HG03439 (cell line): Measurements from ENCODE around the gene ANKS6.

ENCODE experiments used
- ATAC-seq: cut with Tn5 transposase; IDR thresholded peaks from one replicate; pipeline ENCODE4 v1.9.1; 2021; ENCODE audit warnings: mild to moderate bottlenecking, moderate library complexity; ENCODE audit not compliant: unreplicated experiment

ANKS6 gene

DNA sequence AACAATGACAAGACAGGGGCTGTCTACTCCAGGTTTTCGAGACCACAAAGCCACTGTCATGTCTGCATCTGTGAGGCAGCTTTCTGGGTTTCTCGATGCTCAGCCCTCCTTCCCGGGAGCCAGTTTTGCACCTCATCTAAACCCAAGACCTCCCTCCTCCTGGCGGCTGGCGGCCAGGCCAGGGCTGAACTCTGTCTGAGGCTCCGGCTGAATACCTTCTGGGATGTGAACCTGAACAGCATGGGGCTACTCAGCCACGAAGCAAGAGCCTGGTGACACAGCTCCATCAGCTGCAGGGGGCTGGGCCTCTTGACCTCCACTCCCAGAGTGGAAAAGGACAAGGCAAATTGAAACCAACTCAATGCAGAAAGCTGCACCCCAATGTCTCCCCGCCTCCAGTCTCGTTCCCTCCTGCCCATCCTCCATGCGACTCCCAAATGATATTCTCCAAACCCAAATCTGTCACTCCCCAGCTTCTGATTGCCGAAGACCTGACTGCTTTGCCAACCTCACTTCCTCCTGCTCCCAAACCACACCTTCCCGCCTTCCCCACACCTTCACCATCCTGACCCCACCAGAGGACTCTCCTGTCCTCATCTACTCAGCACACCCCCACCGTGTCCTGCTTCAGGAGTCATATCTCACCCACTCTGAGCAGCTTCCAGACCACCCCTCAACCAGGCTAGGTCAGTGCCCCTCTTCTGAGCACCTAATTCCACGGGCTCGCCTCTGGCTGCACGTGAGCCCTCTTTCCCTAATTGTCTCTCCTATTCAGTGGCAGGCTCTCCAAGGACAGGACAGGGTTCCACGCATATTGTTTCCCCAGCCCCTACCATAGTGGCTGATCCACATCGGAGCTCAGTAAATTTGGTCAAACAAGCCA lies 4.5 kb downstream of the ANKS6 start:
- ATAC-seq = no peak

- ATAC-seq = peak; percentile 69
Observed at GRCh38 chr9:98790842-98791607, 5.3 kb downstream of the ANKS6 start.

- ATAC-seq = no peak
Observed at GRCh38 chr9:98790134-98790841, 6.1 kb downstream of the ANKS6 start.

- no peak for ATAC-seq
Observed at GRCh38 chr9:98789483-98790133, 6.7 kb downstream of the ANKS6 start.

DNA sequence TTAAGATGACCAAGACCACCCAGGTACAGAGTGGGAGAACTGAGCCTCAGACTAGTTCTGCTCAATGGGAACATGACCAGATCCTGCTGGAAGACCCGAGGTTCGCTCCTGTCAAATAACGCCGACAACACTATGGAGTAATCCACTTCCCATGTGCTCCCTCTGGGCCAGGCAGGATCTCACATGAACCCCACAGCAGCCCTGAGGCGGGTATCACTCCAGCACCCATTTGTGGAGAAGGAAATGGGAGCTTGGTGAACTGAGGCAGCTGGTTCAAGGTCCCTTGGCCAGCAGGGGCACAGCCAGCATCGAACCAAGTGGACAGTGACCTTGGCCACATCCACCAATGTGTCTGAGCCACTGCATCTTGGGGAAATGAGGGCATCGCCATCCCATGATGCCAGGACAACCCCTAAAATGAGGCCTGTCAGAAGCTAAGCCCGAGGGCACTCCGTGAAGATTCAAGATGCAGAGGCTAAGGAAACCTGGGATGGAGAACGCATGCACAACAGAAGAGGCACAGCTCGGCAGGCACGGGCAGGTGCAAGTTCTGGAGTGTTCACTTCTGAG lies 8.5 kb downstream of the ANKS6 start:
- ATAC-seq = no peak

GRCh38 chr9:98786750-98787510 lies 9.4 kb downstream of the ANKS6 start:
- ATAC-seq = no peak

DNA sequence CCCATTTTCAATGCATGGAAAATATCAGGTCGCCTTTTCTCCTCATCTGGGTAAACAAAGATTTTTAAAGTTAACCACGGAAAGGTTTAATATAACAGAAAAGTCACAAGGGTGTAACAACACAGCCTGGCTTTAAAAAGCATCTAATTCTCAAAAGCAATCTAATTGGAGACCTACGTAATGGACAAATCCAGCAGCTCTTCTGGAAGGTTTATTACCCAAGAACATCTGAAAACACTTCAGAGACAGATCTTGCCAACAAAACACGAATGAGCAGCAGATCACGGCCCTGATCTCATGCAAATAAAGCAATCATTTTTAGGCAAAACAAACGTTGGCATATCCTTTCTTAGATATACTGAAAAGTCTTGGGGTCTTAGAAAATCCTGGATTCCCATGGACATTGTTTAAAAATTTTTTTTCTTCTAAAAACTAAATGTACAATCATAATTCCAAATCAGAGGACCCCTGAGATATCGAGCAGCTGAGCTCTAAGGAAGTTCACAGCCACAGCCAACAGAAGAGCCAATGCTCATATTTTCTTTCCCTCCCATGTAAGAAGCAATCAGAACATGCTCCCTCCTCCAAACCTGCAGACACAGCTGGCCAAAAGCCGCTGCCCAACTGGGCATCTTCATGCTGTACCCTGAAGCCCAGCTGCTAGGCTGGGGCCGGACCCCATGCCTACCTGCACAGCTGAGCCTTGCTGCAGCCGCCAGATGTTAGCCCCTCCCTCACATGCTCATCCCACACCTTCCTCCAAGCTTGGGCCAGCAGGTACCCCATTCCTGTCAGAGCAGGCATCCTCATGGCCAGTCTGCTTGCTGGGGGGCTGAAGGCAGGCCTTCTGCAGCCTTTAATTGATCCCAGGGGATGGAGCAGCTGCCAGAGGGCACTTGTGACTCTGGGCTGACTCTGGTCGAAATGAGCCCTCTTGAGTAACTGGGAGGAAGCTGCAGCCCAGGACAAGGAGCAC lies 11.2 kb downstream of the ANKS6 start:
- no peak for ATAC-seq

- no peak for ATAC-seq
Observed at GRCh38 chr9:98783518-98784226, 12.7 kb downstream of the ANKS6 start.

- no peak for ATAC-seq
Observed at GRCh38 chr9:98781588-98782383, 14.6 kb downstream of the ANKS6 start.

- ATAC-seq = no peak
Observed at GRCh38 chr9:98780059-98780749, 16.2 kb downstream of the ANKS6 start.

DNA sequence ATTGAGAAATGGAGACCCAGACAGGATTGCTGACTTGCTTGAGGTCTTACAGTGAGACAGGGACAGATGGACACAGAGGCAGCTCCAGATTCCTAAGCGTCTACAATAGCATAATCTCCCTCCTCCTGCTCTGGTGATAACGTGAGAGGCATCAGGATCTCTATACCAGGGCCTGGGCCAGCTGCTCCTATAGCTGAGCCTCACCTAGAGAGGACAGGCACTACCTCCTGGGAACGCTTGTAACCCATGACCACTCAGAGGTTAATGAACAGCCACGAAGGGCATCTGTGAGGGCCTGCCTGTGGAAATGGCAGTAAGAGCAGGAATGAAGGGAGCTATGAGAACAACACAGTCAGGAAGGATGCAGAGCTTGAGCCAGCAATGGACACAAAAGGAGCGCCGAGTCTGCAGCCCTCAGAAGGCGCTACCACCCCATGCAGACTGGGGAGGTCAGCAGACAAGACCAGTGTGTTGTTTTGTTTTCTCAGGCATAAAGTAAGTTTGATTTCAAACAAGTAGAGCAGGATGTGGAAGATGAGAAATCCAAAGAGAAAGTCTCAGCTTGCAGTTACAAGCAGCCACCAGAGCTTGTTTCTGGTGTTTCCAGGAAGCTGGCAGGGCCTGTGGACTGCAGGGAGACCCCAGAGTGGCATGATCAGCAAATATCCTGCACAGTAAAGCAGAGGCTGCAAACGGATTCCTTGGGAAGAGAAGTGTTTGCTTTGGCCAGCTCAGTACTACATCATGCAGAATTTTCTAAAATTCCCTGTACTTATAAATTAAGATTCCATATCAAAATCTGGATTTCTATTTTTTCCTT lies 17.4 kb downstream of the ANKS6 start:
- no peak for ATAC-seq

GRCh38 chr9:98778251-98778650 lies 18.1 kb downstream of the ANKS6 start:
- ATAC-seq = no peak

- ATAC-seq = no peak
Observed at GRCh38 chr9:98777618-98778017, 18.7 kb downstream of the ANKS6 start.

GRCh38 chr9:98775831-98776441 lies 20.4 kb downstream of the ANKS6 start:
- no peak for ATAC-seq

DNA sequence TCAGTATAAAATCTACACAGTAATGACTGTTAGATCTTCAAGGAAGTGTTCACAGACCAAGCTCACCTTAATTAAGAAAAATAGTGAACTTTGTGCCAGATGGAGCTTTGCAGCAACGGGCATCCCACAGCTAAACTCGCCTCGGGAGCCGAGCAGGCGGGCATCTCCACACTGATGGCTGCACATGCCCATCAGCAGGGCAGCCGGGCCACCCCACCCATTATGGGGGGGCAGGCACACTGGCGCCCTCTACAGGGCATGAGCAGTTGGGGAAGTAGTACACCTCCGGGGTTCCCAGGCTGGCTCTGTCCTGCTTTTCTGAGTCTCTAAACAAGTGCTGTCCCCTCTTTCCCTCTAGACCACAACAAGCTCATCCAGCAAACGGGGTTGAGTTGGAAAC lies 21.6 kb downstream of the ANKS6 start:
- no peak for ATAC-seq
